DMS 273 (cell line): ENCODE data around the gene KRT7.
"Not testable (repeated sequence)": the region's sequence is repeated elsewhere in the genome, so short reads cannot be mapped to it uniquely, and the experiment has no call there.

ENCODE experiments used
- DNase-seq: peaks from one replicate; lab custom pipeline; 2025; ENCODE audit not compliant: unreplicated experiment; lab: John Stamatoyannopoulos, UW

Gene KRT7

GRCh38 chr12:52243856-52244614, 11.0 kb downstream of the KRT7 start:
- peak; percentile 44 for DNase-seq

DNA sequence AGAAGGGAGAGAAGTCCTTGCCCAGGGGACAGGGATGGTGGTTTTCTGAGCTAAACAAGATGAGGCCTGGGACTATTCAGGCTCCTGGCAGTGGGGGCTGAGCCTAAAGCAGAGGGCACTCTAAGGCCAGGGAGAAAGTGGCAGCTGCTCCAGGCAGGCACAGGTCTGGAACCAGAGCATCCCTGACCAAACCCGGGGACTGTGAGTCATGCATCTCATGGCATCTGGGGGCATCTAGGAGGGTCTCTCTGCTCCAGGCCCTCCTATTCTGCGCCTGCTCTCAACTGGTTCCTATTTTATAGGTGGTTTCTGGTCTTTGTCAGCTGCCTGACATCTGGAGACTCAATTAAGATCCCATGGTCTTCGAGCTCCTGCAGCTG, 11.6 kb downstream of the KRT7 start:
- peak; percentile 18 for DNase-seq

GRCh38 chr12:52245259-52245961, 12.4 kb downstream of the KRT7 start:
- DNase-seq, result no peak

GRCh38 chr12:52245962-52246569, 13.0 kb downstream of the KRT7 start:
- DNase-seq, result no peak

DNA sequence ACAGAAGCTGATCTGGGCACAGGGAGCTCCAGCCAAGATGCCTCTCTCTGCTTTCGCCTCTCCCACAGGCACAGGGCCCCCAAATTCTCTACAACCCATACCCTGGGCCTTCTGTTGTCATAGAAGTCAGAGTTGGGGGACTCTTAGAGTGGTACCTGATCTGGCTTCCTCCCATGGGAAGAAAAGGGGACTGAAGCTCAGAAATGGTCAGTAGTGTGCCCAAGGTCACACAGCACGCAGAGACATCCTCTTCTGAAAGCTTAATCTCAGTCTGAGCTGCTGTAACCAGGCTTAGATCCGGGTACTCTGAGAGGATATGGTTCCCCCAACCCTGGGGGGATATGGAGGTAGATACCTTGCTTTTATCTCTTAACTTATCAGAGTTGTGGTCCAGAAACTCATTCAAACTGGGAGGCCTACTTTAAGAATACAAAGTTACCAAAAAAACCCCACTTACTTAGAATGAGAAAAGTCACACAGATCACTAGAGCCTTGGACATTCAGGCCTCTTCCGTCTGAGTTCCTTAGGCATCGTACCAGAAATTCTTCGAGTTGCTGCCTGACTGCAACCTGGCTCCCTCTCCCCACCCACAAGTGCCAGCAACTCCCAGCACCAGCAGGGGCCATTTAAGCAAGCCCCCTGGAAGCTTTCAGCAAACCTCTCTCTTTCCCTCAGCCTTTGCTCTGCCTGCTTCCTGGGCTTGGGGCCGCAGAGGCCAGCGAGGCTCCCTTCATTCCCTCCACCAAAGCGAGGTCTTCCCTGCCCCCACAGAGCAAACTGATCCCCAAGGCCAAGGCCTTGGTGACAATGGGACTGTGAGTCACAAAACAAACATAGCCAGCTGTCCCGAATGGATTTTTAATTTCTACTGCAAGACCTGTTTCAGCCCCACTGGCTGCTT, 13.9 kb downstream of the KRT7 start:
- peak; percentile 46 for DNase-seq

DNA sequence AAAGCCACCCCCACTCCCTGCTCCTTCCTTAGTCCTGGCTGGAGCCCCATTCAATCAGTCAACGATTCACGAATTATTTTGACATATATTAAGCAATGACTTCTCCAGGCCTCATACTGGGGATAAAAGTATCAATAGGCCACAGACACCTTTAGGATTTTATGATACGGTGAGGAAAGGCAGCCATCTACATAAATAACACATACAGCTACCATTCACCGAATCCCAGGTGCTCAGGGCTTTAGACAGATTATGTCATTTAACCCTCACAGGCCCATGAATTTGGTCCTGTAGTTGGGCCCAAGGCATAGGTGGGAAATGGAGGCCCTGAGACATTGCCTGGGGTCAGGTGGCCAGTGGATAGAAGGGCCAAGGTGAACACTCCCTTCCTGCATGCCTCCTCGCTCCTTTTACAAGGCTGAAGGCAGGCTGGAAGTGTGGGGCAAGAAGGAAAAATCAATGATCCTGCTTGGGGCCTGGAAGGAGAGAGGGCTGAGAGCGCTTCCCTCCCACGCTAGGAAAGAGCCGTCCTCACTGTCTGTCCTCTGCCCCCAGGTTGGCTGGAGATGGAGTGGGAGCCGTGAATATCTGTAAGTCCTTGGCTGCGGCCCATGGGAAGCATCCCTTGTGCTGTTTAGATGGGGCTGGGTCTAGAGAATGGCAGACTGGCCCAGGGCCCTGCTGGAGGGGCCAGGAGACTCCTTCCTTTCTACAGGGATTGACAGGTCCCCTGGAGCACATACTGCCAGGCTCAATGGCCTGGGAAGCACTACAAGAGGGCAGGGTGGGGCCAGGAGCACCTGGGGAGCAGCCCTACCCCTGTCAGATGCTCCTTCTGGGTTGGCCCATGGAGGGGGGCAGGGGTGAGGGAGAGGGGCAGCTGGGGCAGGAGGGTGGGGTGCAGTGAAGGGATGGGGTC, 14.8 kb downstream of the KRT7 start:
- DNase-seq, result peak; percentile 24

DNA sequence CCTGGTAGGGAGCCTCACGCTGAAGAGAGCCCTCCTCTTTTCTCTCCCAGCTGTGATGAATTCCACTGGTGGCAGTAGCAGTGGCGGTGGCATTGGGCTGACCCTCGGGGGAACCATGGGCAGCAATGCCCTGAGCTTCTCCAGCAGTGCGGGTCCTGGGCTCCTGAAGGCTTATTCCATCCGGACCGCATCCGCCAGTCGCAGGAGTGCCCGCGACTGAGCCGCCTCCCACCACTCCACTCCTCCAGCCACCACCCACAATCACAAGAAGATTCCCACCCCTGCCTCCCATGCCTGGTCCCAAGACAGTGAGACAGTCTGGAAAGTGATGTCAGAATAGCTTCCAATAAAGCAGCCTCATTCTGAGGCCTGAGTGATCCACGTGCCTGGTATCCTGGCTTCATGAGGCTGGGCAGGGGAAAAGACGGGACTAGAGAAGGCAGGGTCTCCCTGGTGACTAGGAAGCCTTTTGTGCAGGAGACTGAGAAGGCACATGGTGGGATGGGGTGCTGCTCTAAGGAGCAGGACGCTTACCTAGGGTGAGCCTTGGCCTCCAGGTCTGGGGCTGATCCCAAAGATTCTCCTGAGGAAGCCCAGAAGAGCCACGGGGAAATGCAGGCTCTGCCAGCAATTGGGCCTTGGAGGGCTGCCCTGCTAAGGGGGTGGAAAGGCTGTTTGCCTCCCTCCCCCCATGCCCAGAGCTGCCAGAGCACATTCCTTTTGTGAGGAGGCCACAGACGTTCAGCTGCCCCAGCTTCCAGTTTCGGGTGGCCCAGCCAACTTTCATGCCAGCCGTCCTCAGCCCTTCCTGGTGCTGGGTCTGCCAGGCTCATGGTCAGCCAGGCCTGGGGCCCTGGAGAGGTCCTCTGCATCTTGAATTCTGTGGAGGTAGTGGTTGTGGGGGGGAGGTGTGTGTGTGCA, 15.8 kb downstream of the KRT7 start:
- DNase-seq, result no peak

DNA sequence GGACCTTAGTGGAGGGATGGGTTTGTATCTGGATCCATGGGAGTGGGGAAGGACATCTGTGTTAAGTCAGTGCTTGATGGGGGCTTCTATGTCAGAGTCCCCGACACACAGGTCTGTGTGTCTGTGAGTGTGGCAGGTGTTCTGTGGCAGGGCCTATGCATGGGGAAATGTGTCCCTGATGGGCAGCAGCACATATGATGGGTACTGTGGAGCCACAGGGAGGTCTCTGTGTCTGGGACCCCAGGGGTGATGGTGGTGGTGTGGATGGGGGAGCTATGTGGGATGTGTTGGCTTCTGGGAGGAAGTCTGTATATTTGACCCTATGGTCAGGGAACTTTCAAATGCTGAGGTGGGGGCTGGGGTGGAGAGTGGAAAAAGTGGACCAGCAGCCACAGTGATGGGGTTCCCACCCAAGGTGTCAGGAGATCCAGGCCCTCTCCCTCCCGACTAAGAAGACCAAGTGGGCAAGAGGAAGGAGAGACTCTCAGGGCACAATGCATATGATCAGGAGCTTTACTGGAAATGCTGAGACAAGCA, 16.5 kb downstream of the KRT7 start:
- no peak for DNase-seq

DNA sequence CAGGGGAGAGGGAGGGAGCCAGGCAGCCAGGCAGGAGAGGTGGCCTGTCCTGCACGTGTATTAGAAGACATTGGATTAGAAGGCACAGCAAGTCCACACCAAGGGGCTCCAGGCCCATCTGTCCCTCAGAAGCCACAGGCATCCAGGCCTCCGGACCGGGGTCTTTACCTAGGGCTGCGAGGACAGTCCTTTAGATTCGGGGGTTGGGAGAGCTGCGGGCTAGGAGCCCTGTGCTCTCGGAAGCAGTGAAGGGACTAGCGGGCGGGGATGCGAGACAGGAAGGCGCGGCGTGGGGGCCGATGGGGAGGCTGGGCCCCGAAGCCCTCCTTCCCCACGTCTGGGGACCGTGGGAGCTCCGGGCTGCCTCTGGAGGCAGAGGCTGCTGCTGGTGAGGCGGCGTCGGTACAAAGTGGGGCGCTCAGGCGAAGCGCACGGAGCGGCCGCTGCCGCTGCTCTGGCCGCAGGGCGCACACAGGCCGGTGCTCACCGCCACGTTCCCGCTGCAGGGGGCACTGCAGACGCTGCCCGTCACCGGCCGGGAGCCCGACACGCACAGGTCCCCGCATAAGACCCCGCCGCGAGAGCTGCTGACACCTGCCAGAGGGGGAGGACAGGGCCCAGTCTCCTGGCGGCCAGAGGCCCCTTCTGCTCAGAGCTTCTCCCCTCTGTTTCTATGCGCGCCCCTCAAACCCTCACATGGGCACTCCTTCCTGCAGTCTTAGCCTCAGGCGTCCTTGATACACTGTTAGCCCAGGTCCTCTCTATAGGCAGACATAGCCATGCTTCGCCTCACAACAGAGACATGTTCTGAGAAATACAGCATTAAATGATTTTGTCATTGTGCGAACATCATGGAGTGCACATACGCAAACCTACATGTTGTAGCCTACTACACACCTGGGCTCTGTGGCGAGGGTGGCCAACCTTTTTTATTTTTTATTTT, 17.3 kb downstream of the KRT7 start:
- DNase-seq, result no peak

DNA sequence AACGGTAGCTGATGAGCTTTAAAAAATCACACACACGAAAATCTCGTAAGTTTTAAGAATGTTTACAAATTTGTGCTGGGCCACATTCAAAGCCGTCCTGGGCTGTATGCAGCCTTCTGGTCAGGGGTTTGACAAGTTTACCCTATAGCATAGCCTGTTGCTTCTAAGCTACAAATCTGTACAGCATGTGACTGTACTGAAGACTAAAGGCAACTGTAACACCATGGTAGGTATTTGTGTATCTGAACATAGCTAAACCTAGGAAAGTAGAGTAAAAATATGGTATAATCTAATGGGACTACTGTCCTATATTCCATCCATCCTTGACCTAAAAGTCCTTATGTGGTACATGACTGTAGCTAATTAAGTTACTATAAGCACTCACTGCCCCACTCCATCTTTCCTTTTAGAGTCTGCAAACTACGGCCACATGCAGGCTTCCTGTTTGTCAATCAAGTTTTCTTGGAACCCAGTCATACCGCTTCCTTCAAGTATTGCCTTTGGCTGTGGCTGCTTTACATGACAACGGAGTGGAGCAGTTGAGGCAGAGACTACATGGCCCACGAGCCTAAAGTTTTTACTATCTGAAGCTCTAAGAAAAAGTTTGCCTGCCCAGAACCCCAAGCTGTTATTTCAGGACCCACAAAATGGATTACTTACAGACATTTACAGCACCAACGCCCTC, 18.5 kb downstream of the KRT7 start:
- no peak for DNase-seq

DNA sequence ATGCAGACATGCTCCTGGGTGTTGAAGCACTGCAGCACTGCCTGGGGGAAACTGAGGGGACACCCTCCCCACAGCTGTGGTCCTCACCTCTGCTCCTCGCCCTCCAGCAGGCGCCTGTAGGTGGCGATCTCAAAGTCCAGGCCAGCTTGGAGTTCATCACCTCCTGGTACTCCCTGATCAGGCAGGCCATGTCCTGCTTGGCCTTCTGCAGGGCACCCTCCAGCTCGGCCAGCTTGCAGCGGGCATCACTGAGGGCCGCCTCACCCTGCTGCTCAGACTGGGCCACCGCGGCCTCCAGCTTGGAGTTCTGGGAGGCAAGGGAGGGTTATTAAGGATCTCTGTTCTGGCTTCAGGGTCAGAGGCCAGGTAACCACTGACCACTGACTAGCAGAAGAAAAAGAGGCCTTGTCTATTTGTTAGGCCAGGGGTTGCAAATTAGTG, 19.2 kb downstream of the KRT7 start:
- not testable (repeated sequence) for DNase-seq

GRCh38 chr12:52252728-52253343, 19.8 kb downstream of the KRT7 start:
- DNase-seq, result no peak

- no peak for DNase-seq
Observed at GRCh38 chr12:52253391-52254179, 20.5 kb downstream of the KRT7 start.

- no peak for DNase-seq
Observed at GRCh38 chr12:52254180-52254964, 21.3 kb downstream of the KRT7 start.
